Activated CD4-positive, CD25-positive, alpha-beta regulatory T cell treated with anti-CD3 and anti-CD28 coated beads, Interleukin-2, amount 50 U/mL, for 16 hours (primary cell): ENCODE data around the gene COX6B1.
"Not testable (repeated sequence)": the region's sequence is repeated elsewhere in the genome, so short reads cannot be mapped to it uniquely, and the experiment has no call there.

Experiments
- DNase-seq: peaks from one replicate; pipeline ENCODE4 v3.0.0-alpha.2; 2020; ENCODE audit warnings: low read depth, low spot score

The COX6B1 gene

GRCh38 chr19:35648017-35648961, at the start of gene COX6B1:
Gene COX6B1, plus strand, starts transcription at chr19:35648323. Its CDS starts 2,921 bp downstream, at chr19:35651244.
- DNase-seq = peak; percentile 89

GRCh38 chr19:35601971-35602370, 46.2 kb upstream of the COX6B1 start:
- DNase-seq = no peak

- not testable (repeated sequence) for DNase-seq
Observed at GRCh38 chr19:35604436-35604835, 43.7 kb upstream of the COX6B1 start.

- DNase-seq = not testable (repeated sequence)
Observed at GRCh38 chr19:35607170-35607569, 41.0 kb upstream of the COX6B1 start.

- no peak for DNase-seq
Observed at GRCh38 chr19:35607661-35608060, 40.5 kb upstream of the COX6B1 start.

GRCh38 chr19:35608251-35608650, 39.9 kb upstream of the COX6B1 start:
- no peak for DNase-seq

GRCh38 chr19:35609851-35610353, 38.2 kb upstream of the COX6B1 start:
- DNase-seq = no peak

- DNase-seq = no peak
Observed at GRCh38 chr19:35612224-35612558, 35.9 kb upstream of the COX6B1 start.

GRCh38 chr19:35612559-35613321, 35.4 kb upstream of the COX6B1 start, which contains the start of gene HAUS5:
Gene HAUS5, plus strand, starts transcription at chr19:35612735. Its CDS starts 60 bp downstream, at chr19:35612795.
- DNase-seq = peak; percentile 92

GRCh38 chr19:35613574-35613973, 34.5 kb upstream of the COX6B1 start:
- DNase-seq = no peak

- DNase-seq = no peak
Observed at GRCh38 chr19:35615036-35615435, 33.1 kb upstream of the COX6B1 start.

- no peak for DNase-seq
Observed at GRCh38 chr19:35618857-35619256, 29.3 kb upstream of the COX6B1 start.

GRCh38 chr19:35619290-35619923, 28.7 kb upstream of the COX6B1 start:
- no peak for DNase-seq

- DNase-seq = no peak
Observed at GRCh38 chr19:35620001-35620400, 28.1 kb upstream of the COX6B1 start.

GRCh38 chr19:35621708-35622107, 26.4 kb upstream of the COX6B1 start:
- DNase-seq = no peak

GRCh38 chr19:35622750-35623149, 25.4 kb upstream of the COX6B1 start:
- no peak for DNase-seq

- no peak for DNase-seq
Observed at GRCh38 chr19:35623327-35624010, 24.7 kb upstream of the COX6B1 start.

GRCh38 chr19:35628264-35628564, 19.9 kb upstream of the COX6B1 start:
- DNase-seq = no peak

- peak; percentile 95 for DNase-seq
Observed at GRCh38 chr19:35628565-35629331, 19.4 kb upstream of the COX6B1 start, which contains the start of gene RBM42. Gene RBM42, plus strand, starts transcription at chr19:35629036. Its CDS starts 118 bp downstream, at chr19:35629154.

GRCh38 chr19:35629332-35629633, 18.8 kb upstream of the COX6B1 start:
- no peak for DNase-seq
